Mesothelial cell of epicardium (in vitro differentiated cells): ENCODE results near the gene STAT1. TPM values are rescaled to one million over a fixed set of nuclear protein-coding genes. Genes with fewer than 3 reads are reported as not detected.

Source experiments
- DNase-seq, 2 experiments: peaks; one replicate each; pipeline ENCODE4 v3.0.0; 2021; ENCODE audit warnings: low spot score in 2 of 2; ENCODE audit not compliant: unreplicated experiment in 2 of 2
- H3K27ac Mint-ChIP-seq: 2 replicates; pipeline ENCODE4 v1.8.0; 2021; ENCODE audit warnings: mixed read lengths
- H3K27me3 Mint-ChIP-seq: 2 replicates; pipeline ENCODE4 v1.8.0; 2021; ENCODE audit warnings: low read depth, mixed read lengths
- H3K36me3 Mint-ChIP-seq: 2 replicates; pipeline ENCODE4 v1.8.0; 2021; ENCODE audit warnings: mixed read lengths
- H3K4me1 Mint-ChIP-seq: 2 replicates; pipeline ENCODE4 v1.8.0; 2021; ENCODE audit warnings: mixed read lengths
- H3K4me3 Mint-ChIP-seq: 2 replicates; pipeline ENCODE4 v1.8.0; 2021; ENCODE audit warnings: mild to moderate bottlenecking, moderate library complexity, mixed read lengths
- H3K9me3 Mint-ChIP-seq: 2 replicates; pipeline ENCODE4 v1.8.0; 2021; ENCODE audit warnings: mixed read lengths
- CTCF ChIP-seq: fragments of 200-600 bp; sonication (generic); IDR thresholded peaks from one replicate; pipeline ENCODE4 v1.5.0; 2021; ENCODE audit warnings: antibody characterized with exemption; ENCODE audit not compliant: unreplicated experiment
- total RNA-seq: library from RNA; stranded (reverse); gene quantifications from 3 replicates; pipeline ENCODE4 v1.2.1, GENCODE V29; 2021

STAT1 gene
- total RNA-seq, 1 donor from 2014 or later, result 106 TPM

GRCh38 chr2:190959911-190960788 lies 53.8 kb downstream of the STAT1 start:
- H3K36me3 Mint-ChIP-seq, result peaks cover 49% of the 10 kb centered on the region
- no peak overlapping the region for H3K27ac Mint-ChIP-seq
- no peak overlapping the region for H3K4me3 Mint-ChIP-seq
- H3K4me1 Mint-ChIP-seq, result peaks cover 15% of the 10 kb centered on the region
- H3K27me3 Mint-ChIP-seq, result no peaks in the 10 kb centered on the region
- H3K9me3 Mint-ChIP-seq, result peaks cover 19% of the 10 kb centered on the region
- no peak for TF ChIP-seq CTCF
- no peak for DNase-seq

- H3K4me3 Mint-ChIP-seq, result no peak overlapping the region
- H3K27me3 Mint-ChIP-seq, result no peaks in the 10 kb centered on the region
- no peak for TF ChIP-seq CTCF
- no peak overlapping the region for H3K27ac Mint-ChIP-seq
- no peak for DNase-seq
- H3K4me1 Mint-ChIP-seq, result peaks cover 13% of the 10 kb centered on the region
- peaks cover 15% of the 10 kb centered on the region for H3K9me3 Mint-ChIP-seq
- peaks cover 19% of the 10 kb centered on the region for H3K36me3 Mint-ChIP-seq
These were observed 60.7 kb downstream of the STAT1 start for GRCh38 chr2:190953257-190953656.

GRCh38 chr2:190950566-190950991 lies 63.4 kb downstream of the STAT1 start:
- Mint-ChIP-seq H3K27me3 (no peaks in the 10 kb centered on the region), H3K9me3 (no peaks in the 10 kb centered on the region), H3K4me1 (peaks cover 36% of the 10 kb centered on the region), H3K4me3 (no peak overlapping the region), H3K27ac (no peak overlapping the region), H3K36me3 (peaks cover under 1% of the 10 kb centered on the region)
- no peak for DNase-seq
- no peak for TF ChIP-seq CTCF

GRCh38 chr2:190948671-190949070 lies 65.3 kb downstream of the STAT1 start:
- H3K4me1 Mint-ChIP-seq, result peaks cover 38% of the 10 kb centered on the region
- no peaks in the 10 kb centered on the region for H3K27me3 Mint-ChIP-seq
- peak in 1 of 2 experiments; percentile 20 for DNase-seq
- no peak for TF ChIP-seq CTCF
- no peaks in the 10 kb centered on the region for H3K36me3 Mint-ChIP-seq
- H3K27ac Mint-ChIP-seq, result no peak overlapping the region
- H3K4me3 Mint-ChIP-seq, result no peak overlapping the region
- no peaks in the 10 kb centered on the region for H3K9me3 Mint-ChIP-seq

GRCh38 chr2:190947711-190948251 lies 66.2 kb downstream of the STAT1 start:
- no peaks in the 10 kb centered on the region for H3K36me3 Mint-ChIP-seq
- H3K4me1 Mint-ChIP-seq, result peaks cover 31% of the 10 kb centered on the region
- H3K27me3 Mint-ChIP-seq, result no peaks in the 10 kb centered on the region
- peak overlapping the region; percentile 7 for H3K4me3 Mint-ChIP-seq
- TF ChIP-seq CTCF, result no peak
- DNase-seq, result no peak
- H3K9me3 Mint-ChIP-seq, result no peaks in the 10 kb centered on the region
- no peak overlapping the region for H3K27ac Mint-ChIP-seq
